Measurements from ENCODE around the gene COTL1. TPM values are rescaled to one million over a fixed set of nuclear protein-coding genes. Genes with fewer than 3 reads are reported as not detected.
"Not testable (repeated sequence)": the region's sequence is repeated elsewhere in the genome, so short reads cannot be mapped to it uniquely, and the experiment has no call there.

COTL1 gene
- total RNA-seq, 1 experiment from 2014 or later: 102 TPM

- no peak overlapping the region for H3K27ac Mint-ChIP-seq
- ChIA-PET POLR2A (no interaction called here), CTCF (interaction anchor here (0.6 to 1.7 kb wide), 5 partner anchors 38 to 117 kb away, joined by 3 to 10 read pairs (median 4); no protein-coding TSS in a partner anchor)
- no peaks in the 10 kb centered on the region for H3K36me3 Mint-ChIP-seq
- H3K4me1 Mint-ChIP-seq: peaks cover 6% of the 10 kb centered on the region
- H3K27me3 Mint-ChIP-seq (ENCODE audit: low read depth): no peaks in the 10 kb centered on the region
- no peak for DNase-seq (ENCODE audit: low spot score)
- H3K9me3 Mint-ChIP-seq: no peaks in the 10 kb centered on the region
- H3K4me3 Mint-ChIP-seq: no peak overlapping the region
- no peak for TF ChIP-seq ATF3 (CRISPR knock-in tag; conservative IDR thresholded peaks at IDR 0.05)
- TF ChIP-seq IRF2 (CRISPR knock-in tag; IDR thresholded peaks at IDR 0.05; ENCODE audit: borderline replicate concordance, low read depth): no peak
- TF ChIP-seq ZSCAN18 (CRISPR knock-in tag; IDR thresholded peaks at IDR 0.05): no peak
- no peak for TF ChIP-seq RELA (CRISPR knock-in tag; IDR thresholded peaks at IDR 0.05; ENCODE audit: borderline replicate concordance)
- no peak for TF ChIP-seq SOX15 (CRISPR knock-in tag; IDR thresholded peaks at IDR 0.05)
- TF ChIP-seq NR2C2 (CRISPR knock-in tag; IDR thresholded peaks at IDR 0.05): no peak
- ATAC-seq: no peak
These were observed 10.4 kb upstream of the COTL1 start for GRCh38 chr16:84628226-84628731.

- H3K4me1 Mint-ChIP-seq: peaks cover 18% of the 10 kb centered on the region
- no peak for ATAC-seq
These were observed 7.7 kb upstream of the COTL1 start for GRCh38 chr16:84625556-84625955.

GRCh38 chr16:84620913-84621312, 3.0 kb upstream of the COTL1 start:
- DNase-seq (ENCODE audit: low spot score); POLR2A ChIA-PET; H3K27ac Mint-ChIP-seq; H3K4me3 Mint-ChIP-seq; H3K36me3 Mint-ChIP-seq; H3K9me3 Mint-ChIP-seq; ATAC-seq: not testable (repeated sequence)
- CTCF ChIA-PET: interaction anchor here (0.9 to 3.8 kb wide), 7 partner anchors 26 to 115 kb away, joined by 3 to 50 read pairs (median 8); no protein-coding TSS in a partner anchor
- Mint-ChIP-seq H3K4me1 (peaks cover 36% of the 10 kb centered on the region), H3K27me3 (ENCODE audit: low read depth) (peaks cover 11% of the 10 kb centered on the region)

More at GRCh38 chr16:84625556-84625955, 7.7 kb upstream of the COTL1 start:
- Mint-ChIP-seq H3K27ac (no peak overlapping the region), H3K9me3 (no peaks in the 10 kb centered on the region), H3K27me3 (ENCODE audit: low read depth) (no peaks in the 10 kb centered on the region), H3K4me3 (no peak overlapping the region), H3K36me3 (no peaks in the 10 kb centered on the region)
- CTCF ChIA-PET: no interaction called here
- POLR2A ChIA-PET: no interaction called here
- TF ChIP-seq HMGXB4 (CRISPR knock-in tag; IDR thresholded peaks at IDR 0.05) (no peak), ZSCAN18 (CRISPR knock-in tag; IDR thresholded peaks at IDR 0.05) (no peak), USF1 (CRISPR knock-in tag; IDR thresholded peaks at IDR 0.05) (no peak), FOXP1 (CRISPR knock-in tag; IDR thresholded peaks at IDR 0.05; ENCODE audit: borderline replicate concordance) (no peak)
- no peak for DNase-seq (ENCODE audit: low spot score)

GRCh38 chr16:84618581-84619460, 943 bp upstream of the COTL1 start:
- peak; percentile 15 for ATAC-seq
- POLR2A ChIA-PET: interaction anchor here (0.6 to 1.6 kb wide), 5 partner anchors 19 to 87 kb away, joined by 3 to 8 read pairs (median 3); no protein-coding TSS in a partner anchor
- H3K27me3 Mint-ChIP-seq (ENCODE audit: low read depth): peaks cover 11% of the 10 kb centered on the region
- H3K4me3 Mint-ChIP-seq: peak overlapping the region; percentile 54
- H3K36me3 Mint-ChIP-seq: peaks cover 2% of the 10 kb centered on the region; the same call in 1 of the 2 replicates
- TF ChIP-seq ZNF121 (CRISPR knock-in tag; IDR thresholded peaks at IDR 0.05) (no peak), ESRRA (CRISPR knock-in tag; IDR thresholded peaks at IDR 0.05; ENCODE audit: borderline replicate concordance) (no peak), ATF3 (CRISPR knock-in tag; conservative IDR thresholded peaks at IDR 0.05) (no peak), MAX (CRISPR knock-in tag; IDR thresholded peaks at IDR 0.05) (peak; percentile 36; the same call in 1 of the 2 replicates), NFE2L1 (CRISPR knock-in tag; IDR thresholded peaks at IDR 0.05) (0 out of 2 replicates have a peak, but pooled peaks have one; percentile 20), ZMAT4 (CRISPR knock-in tag; IDR thresholded peaks at IDR 0.05) (no peak), ZNF423 (CRISPR knock-in tag; IDR thresholded peaks at IDR 0.05) (peak; percentile 15; the same call in 1 of the 2 replicates), JAZF1 (CRISPR knock-in tag; IDR thresholded peaks at IDR 0.05) (no peak)
- peak; percentile 78 for DNase-seq (ENCODE audit: low spot score)
- peaks cover 48% of the 10 kb centered on the region for H3K4me1 Mint-ChIP-seq
- H3K27ac Mint-ChIP-seq: peak overlapping the region; percentile 77
- CTCF ChIA-PET: interaction anchor here (0.6 to 3.1 kb wide), 17 partner anchors 11 to 467 kb away, joined by 3 to 20 read pairs (median 4); no protein-coding TSS in a partner anchor
- no peaks in the 10 kb centered on the region for H3K9me3 Mint-ChIP-seq

All from WTC11 (cell line).